H9 (cell line): ENCODE measurements around the gene EOGT. TPM values are rescaled to one million over a fixed set of nuclear protein-coding genes. Genes with fewer than 3 reads are reported as not detected.

Source experiments
- DNase-seq: peaks from one replicate; pipeline ENCODE4 v3.0.0-alpha.2; 2017
- H2AFZ ChIP-seq: one replicate; pipeline ENCODE4 v1.6.1; 2013; ENCODE audit warnings: mild to moderate bottlenecking, low read length, control low read depth, moderate library complexity
- H2AK5ac ChIP-seq: 2 replicates; pipeline ENCODE4 v1.6.1; 2013; ENCODE audit warnings: low read length, control low read depth, mixed read lengths; ENCODE audit not compliant: insufficient read length
- H2BK120ac ChIP-seq: one replicate; pipeline ENCODE4 v1.6.1; 2013; ENCODE audit warnings: low read depth, mild to moderate bottlenecking, low read length, control low read depth, inconsistent platforms; ENCODE audit not compliant: poor library complexity, severe bottlenecking
- H2BK12ac ChIP-seq: 2 replicates; pipeline ENCODE4 v1.6.1; 2013; ENCODE audit warnings: low read length, control low read depth, mixed read lengths, low read depth; ENCODE audit not compliant: insufficient read length
- H2BK15ac ChIP-seq: 2 replicates; pipeline ENCODE4 v1.6.1; 2013; ENCODE audit warnings: low read depth, low read length, control low read depth
- H2BK20ac ChIP-seq: one replicate; pipeline ENCODE4 v1.6.1; 2013; ENCODE audit warnings: low read depth, mild to moderate bottlenecking, low read length, control low read depth, inconsistent platforms; ENCODE audit not compliant: poor library complexity, severe bottlenecking
- H2BK5ac ChIP-seq: 2 replicates; pipeline ENCODE4 v1.6.1; 2013; ENCODE audit warnings: low read length, control low read depth, mixed read lengths; ENCODE audit not compliant: insufficient read length
- H3K14ac ChIP-seq: 2 replicates; pipeline ENCODE4 v1.6.1; 2013; ENCODE audit warnings: low read length, control low read depth; ENCODE audit not compliant: insufficient read depth
- H3K18ac ChIP-seq: 2 replicates; pipeline ENCODE4 v1.6.1; 2013; ENCODE audit warnings: low read depth, mild to moderate bottlenecking, mixed read lengths, low read length, control low read depth; ENCODE audit not compliant: insufficient read length
- H3K23ac ChIP-seq: 2 replicates; pipeline ENCODE4 v1.6.1; 2013; ENCODE audit warnings: low read length, control low read depth, mixed read lengths, low read depth; ENCODE audit not compliant: insufficient read length
- H3K23me2 ChIP-seq: 2 replicates; pipeline ENCODE4 v1.6.1; 2013; ENCODE audit warnings: low read depth, mild to moderate bottlenecking, mixed read lengths, low read length, control low read depth; ENCODE audit not compliant: insufficient read length, poor library complexity, severe bottlenecking
- H3K27ac ChIP-seq: 2 replicates; pipeline ENCODE4 v1.5.1; 2013; ENCODE audit warnings: low read length, control low read depth, mixed read lengths, low read depth; ENCODE audit not compliant: insufficient read length
- H3K27me3 ChIP-seq: 2 replicates; pipeline ENCODE4 v1.6.1; 2013; ENCODE audit warnings: low read length, control low read depth, inconsistent platforms; ENCODE audit not compliant: insufficient read depth
- H3K4ac ChIP-seq: 2 replicates; pipeline ENCODE4 v1.6.1; 2013; ENCODE audit warnings: low read depth, mild to moderate bottlenecking, control low read depth, inconsistent platforms, low read length, moderate library complexity
- H3K4me1 ChIP-seq: 2 replicates; pipeline ENCODE4 v1.6.1; 2013; ENCODE audit warnings: low read length, control low read depth, inconsistent platforms; ENCODE audit not compliant: insufficient read depth
- H3K4me2 ChIP-seq: 2 replicates; pipeline ENCODE4 v1.6.1; 2013; ENCODE audit warnings: low read length, control low read depth, mixed read lengths; ENCODE audit not compliant: insufficient read length, insufficient read depth
- H3K56ac ChIP-seq: 2 replicates; pipeline ENCODE4 v1.6.1; 2013; ENCODE audit warnings: low read depth, mild to moderate bottlenecking, mixed read lengths, low read length, control low read depth; ENCODE audit not compliant: insufficient read length
- H3K79me1 ChIP-seq: 2 replicates; pipeline ENCODE4 v1.6.1; 2013; ENCODE audit warnings: low read depth, mild to moderate bottlenecking, moderate library complexity, low read length, control low read depth, inconsistent platforms; ENCODE audit not compliant: insufficient read depth, poor library complexity, severe bottlenecking
- H3K79me2 ChIP-seq: 2 replicates; pipeline ENCODE4 v1.6.1; 2013; ENCODE audit warnings: low read length, control low read depth, inconsistent platforms; ENCODE audit not compliant: insufficient read depth
- H3K9ac ChIP-seq: 2 replicates; pipeline ENCODE4 v1.6.1; 2013; ENCODE audit warnings: low read length, control low read depth, mixed read lengths; ENCODE audit not compliant: insufficient read length; ENCODE audit errors: extremely low read depth
- H3K9me3 ChIP-seq: one replicate; pipeline ENCODE4 v1.6.1; 2013; ENCODE audit warnings: low read depth, low read length, inconsistent platforms; ENCODE audit not compliant: control insufficient read depth
- H3T11ph ChIP-seq: one replicate; pipeline ENCODE4 v1.6.1; 2013; ENCODE audit warnings: mild to moderate bottlenecking, low read length, control low read depth, inconsistent platforms
- H4K20me1 ChIP-seq: one replicate; pipeline ENCODE4 v1.6.1; 2013; ENCODE audit not compliant: control insufficient read depth, insufficient read length, insufficient read depth
- H4K5ac ChIP-seq: 2 replicates; pipeline ENCODE4 v1.6.1; 2013; ENCODE audit warnings: low read depth, mild to moderate bottlenecking, mixed read lengths, low read length, control low read depth; ENCODE audit not compliant: insufficient read length
- H4K8ac ChIP-seq: replicated peaks from 2 replicates; pipeline ENCODE4 v1.6.1; 2013; ENCODE audit warnings: low read length, control low read depth, mixed read lengths, low read depth; ENCODE audit not compliant: insufficient read length
- H4K91ac ChIP-seq: 2 replicates; pipeline ENCODE4 v1.6.1; 2013; ENCODE audit warnings: low read depth, mild to moderate bottlenecking, moderate library complexity, mixed read lengths, low read length, control low read depth; ENCODE audit not compliant: insufficient read length
- H3K27ac Mint-ChIP-seq, 3 experiments: 2 replicates in 2 of 3; 3 replicates in 1 of 3; pipeline ENCODE4 v1.8.0; 2020 to 2021; ENCODE audit warnings: mixed read lengths in 3 of 3, mild to moderate bottlenecking in 1 of 3, moderate library complexity in 1 of 3
- H3K27me3 Mint-ChIP-seq: 2 replicates; pipeline ENCODE4 v1.8.0; 2021; ENCODE audit warnings: low read depth, mild to moderate bottlenecking, moderate library complexity, mixed read lengths
- H3K36me3 Mint-ChIP-seq, 3 experiments: 2 replicates in 2 of 3; 3 replicates in 1 of 3; pipeline ENCODE4 v1.8.0; 2020 to 2021; ENCODE audit warnings: low read depth in 3 of 3, mixed read lengths in 3 of 3; ENCODE audit not compliant: insufficient read depth in 1 of 3
- H3K4me1 Mint-ChIP-seq, 2 experiments: 2 replicates each; pipeline ENCODE4 v1.8.0; 2020; ENCODE audit warnings: mixed read lengths in 2 of 2
- H3K4me3 Mint-ChIP-seq, 2 experiments: 2 replicates in 1 of 2; 3 replicates in 1 of 2; pipeline ENCODE4 v1.8.0; 2020 to 2021; ENCODE audit warnings: mild to moderate bottlenecking in 2 of 2, mixed read lengths in 2 of 2, moderate library complexity in 1 of 2
- H3K9me3 Mint-ChIP-seq, 2 experiments: 2 replicates in 1 of 2; 3 replicates in 1 of 2; pipeline ENCODE4 v1.8.0; 2020; ENCODE audit warnings: mild to moderate bottlenecking in 2 of 2, mixed read lengths in 2 of 2, moderate library complexity in 1 of 2
- WGBS: extraction: QIAGEN DNeasy Blood & Tissue Kit; methylation state at CpG from one replicate; pipeline ENCODE4 v1.1.7; 2013; ENCODE audit warnings: missing lambda C conversion rate, low lambda C conversion rate, mixed read lengths; ENCODE audit not compliant: insufficient read length; ENCODE audit errors: extremely low coverage; 5-methylcytosine and 5-hydroxymethylcytosine counted together
- total RNA-seq: library from RNA; stranded (reverse); gene quantifications from 2 replicates; pipeline ENCODE4 v1.2.1, GENCODE V29; 2021
- TF ChIP-seq, protein P1 (sequence below): fragments of 200-600 bp; sonication (generic); conservative IDR thresholded peaks from 3 replicates; pipeline ENCODE4 v1.8.0; 2021; ENCODE audit warnings: antibody characterized with exemption, mild to moderate bottlenecking

Gene EOGT
- total RNA-seq, 1 experiment from 2014 or later, result 30.5 TPM

GRCh38 chr3:69004138-69004537 is 9.3 kb downstream of the EOGT start:
- Histone ChIP-seq H3K27ac (no peak overlapping the region), H2BK15ac (no peak overlapping the region), H3K14ac (no peak overlapping the region), H4K8ac (no peak overlapping the region), H3K4ac (no peak overlapping the region), H3K4me1 (peaks cover 6% of the 10 kb centered on the region; the same call in 1 of the 2 replicates), H3K27me3 (no peaks in the 10 kb centered on the region), H2BK12ac (no peak overlapping the region), H3K4me2 (no peak overlapping the region), H2AK5ac (no peak overlapping the region), H3T11ph (no peak overlapping the region), H3K9ac (no peak overlapping the region), H2AFZ (no peak overlapping the region), H2BK5ac (no peak overlapping the region), H3K9me3 (no peaks in the 10 kb centered on the region), H4K91ac (no peak overlapping the region), H3K23me2 (no peaks in the 10 kb centered on the region), H3K18ac (no peak overlapping the region), H3K79me2 (no peaks in the 10 kb centered on the region), H4K20me1 (no peaks in the 10 kb centered on the region), H2BK120ac (no peak overlapping the region), H3K79me1 (no peaks in the 10 kb centered on the region), H3K23ac (no peak overlapping the region), H4K5ac (no peak overlapping the region), H2BK20ac (no peak overlapping the region), H3K56ac (no peak overlapping the region)
- Mint-ChIP-seq H3K4me1 (peaks cover 9 to 10% of the 10 kb centered on the region in 2 experiments), H3K36me3 (peaks cover 19 to 75% (median 35%) of the 10 kb centered on the region in 3 experiments), H3K9me3 (no peaks in the 10 kb centered on the region), H3K27me3 (no peaks in the 10 kb centered on the region), H3K27ac (no peak overlapping the region), H3K4me3 (no peak overlapping the region)
- no CpG with 5 or more reads among the region's 9 CpGs for WGBS
- no peak for DNase-seq
- TF ChIP-seq, protein P1, sequence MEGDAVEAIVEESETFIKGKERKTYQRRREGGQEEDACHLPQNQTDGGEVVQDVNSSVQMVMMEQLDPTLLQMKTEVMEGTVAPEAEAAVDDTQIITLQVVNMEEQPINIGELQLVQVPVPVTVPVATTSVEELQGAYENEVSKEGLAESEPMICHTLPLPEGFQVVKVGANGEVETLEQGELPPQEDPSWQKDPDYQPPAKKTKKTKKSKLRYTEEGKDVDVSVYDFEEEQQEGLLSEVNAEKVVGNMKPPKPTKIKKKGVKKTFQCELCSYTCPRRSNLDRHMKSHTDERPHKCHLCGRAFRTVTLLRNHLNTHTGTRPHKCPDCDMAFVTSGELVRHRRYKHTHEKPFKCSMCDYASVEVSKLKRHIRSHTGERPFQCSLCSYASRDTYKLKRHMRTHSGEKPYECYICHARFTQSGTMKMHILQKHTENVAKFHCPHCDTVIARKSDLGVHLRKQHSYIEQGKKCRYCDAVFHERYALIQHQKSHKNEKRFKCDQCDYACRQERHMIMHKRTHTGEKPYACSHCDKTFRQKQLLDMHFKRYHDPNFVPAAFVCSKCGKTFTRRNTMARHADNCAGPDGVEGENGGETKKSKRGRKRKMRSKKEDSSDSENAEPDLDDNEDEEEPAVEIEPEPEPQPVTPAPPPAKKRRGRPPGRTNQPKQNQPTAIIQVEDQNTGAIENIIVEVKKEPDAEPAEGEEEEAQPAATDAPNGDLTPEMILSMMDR, result no peak
